DOHH2 (cell line): ENCODE measurements around the gene FPR3.
"Not testable (repeated sequence)": the region's sequence is repeated elsewhere in the genome, so short reads cannot be mapped to it uniquely, and the experiment has no call there.

ENCODE experiments used
- H3F3A ChIP-seq: fragments of 200-600 bp; sonication (generic), shearing (Covaris generic); 2 replicates; pipeline ENCODE4 v1.6.0; 2016; ENCODE audit warnings: antibody characterized with exemption, mild to moderate bottlenecking; ENCODE audit not compliant: control insufficient read depth, insufficient read depth
- H3K27ac ChIP-seq: fragments of 200-600 bp; sonication (generic); 2 replicates; pipeline ENCODE4 v1.5.1; 2014; ENCODE audit warnings: low read depth, mild to moderate bottlenecking, low read length, moderate library complexity
- H3K27me3 ChIP-seq: fragments of 200-600 bp; sonication (generic); 2 replicates; pipeline ENCODE4 v1.6.1; 2014; ENCODE audit warnings: mild to moderate bottlenecking, low read length, mixed read lengths; ENCODE audit not compliant: control insufficient read depth
- H3K36me3 ChIP-seq: fragments of 200-600 bp; sonication (generic); 2 replicates; pipeline ENCODE4 v1.6.1; 2014; ENCODE audit warnings: mild to moderate bottlenecking, low read length, moderate library complexity, mixed read lengths; ENCODE audit not compliant: control insufficient read depth
- H3K4me1 ChIP-seq: fragments of 200-600 bp; sonication (generic); 2 replicates; pipeline ENCODE4 v1.6.1; 2014; ENCODE audit warnings: mild to moderate bottlenecking, low read length, mixed read lengths; ENCODE audit not compliant: control insufficient read depth
- H3K4me2 ChIP-seq: fragments of 200-600 bp; sonication (generic); 2 replicates; pipeline ENCODE4 v1.6.0; 2014; ENCODE audit warnings: mild to moderate bottlenecking, low read length, moderate library complexity
- H3K4me3 ChIP-seq: fragments of 200-600 bp; sonication (generic); 2 replicates; pipeline ENCODE4 v1.5.1; 2014; ENCODE audit warnings: mild to moderate bottlenecking, low read length, mixed read lengths
- H3K79me2 ChIP-seq: fragments of 200-600 bp; sonication (generic); 2 replicates; pipeline ENCODE4 v1.6.1; 2014; ENCODE audit warnings: mild to moderate bottlenecking, low read length, mixed read lengths; ENCODE audit not compliant: control insufficient read depth
- H3K9me2 ChIP-seq: fragments of 200-600 bp; sonication (generic); replicated peaks from 2 replicates; pipeline ENCODE4 v1.6.1; 2014; ENCODE audit warnings: mild to moderate bottlenecking, low read length, mixed read lengths; ENCODE audit not compliant: control insufficient read depth
- H3K9me3 ChIP-seq: fragments of 200-600 bp; sonication (generic); 2 replicates; pipeline ENCODE4 v1.6.1; 2014; ENCODE audit warnings: antibody characterized with exemption, low read length, mixed read lengths; ENCODE audit not compliant: control insufficient read depth, insufficient read depth
- H4K20me1 ChIP-seq: fragments of 200-600 bp; sonication (generic); 2 replicates; pipeline ENCODE4 v1.6.0; 2014; ENCODE audit warnings: low read depth, mild to moderate bottlenecking, antibody characterized with exemption, low read length, moderate library complexity; ENCODE audit not compliant: control insufficient read depth, insufficient read depth
- CTCF ChIP-seq: fragments of 200-600 bp; sonication (generic); IDR thresholded peaks from one replicate; pipeline ENCODE4 v1.5.1; 2014; ENCODE audit warnings: antibody characterized with exemption, mild to moderate bottlenecking, low read depth, low read length; ENCODE audit not compliant: poor library complexity, severe bottlenecking
- EZH2phosphoT487 ChIP-seq: fragments of 200-600 bp; sonication (generic); IDR thresholded peaks from 2 replicates; pipeline ENCODE4 v1.6.1; 2017; ENCODE audit warnings: borderline replicate concordance, mild to moderate bottlenecking, antibody characterized with exemption, low read length, moderate library complexity, mixed read lengths

The FPR3 gene

GRCh38 chr19:51771376-51772130 is 23.4 kb upstream of the FPR3 start:
- Histone ChIP-seq H3K4me2 (no peak overlapping the region), H3K9me2 (no peaks in the 10 kb centered on the region), H3F3A (no peaks in the 10 kb centered on the region), H3K4me3 (no peak overlapping the region), H4K20me1 (no peaks in the 10 kb centered on the region), H3K27ac (no peak overlapping the region), H3K4me1 (no peaks in the 10 kb centered on the region), H3K79me2 (no peaks in the 10 kb centered on the region), H3K9me3 (no peaks in the 10 kb centered on the region), H3K36me3 (no peaks in the 10 kb centered on the region), H3K27me3 (peaks cover 5% of the 10 kb centered on the region; the same call in 1 of the 2 replicates)
- TF ChIP-seq CTCF: no peak
- TF ChIP-seq EZH2phosphoT487: no peak

- Histone ChIP-seq H3K27ac (no peak overlapping the region), H3F3A (no peaks in the 10 kb centered on the region), H3K9me3 (no peaks in the 10 kb centered on the region), H3K27me3 (peaks cover 5% of the 10 kb centered on the region; the same call in 1 of the 2 replicates), H3K4me3 (no peak overlapping the region), H3K36me3 (no peaks in the 10 kb centered on the region), H4K20me1 (no peaks in the 10 kb centered on the region), H3K9me2 (no peaks in the 10 kb centered on the region), H3K79me2 (no peaks in the 10 kb centered on the region), H3K4me2 (no peak overlapping the region), H3K4me1 (no peaks in the 10 kb centered on the region)
- TF ChIP-seq CTCF (no peak), EZH2phosphoT487 (no peak)
These were observed 22.0 kb upstream of the FPR3 start for GRCh38 chr19:51772977-51773376.

- not testable (repeated sequence) for H3F3A ChIP-seq, H3K4me1 ChIP-seq, H3K27me3 ChIP-seq, H3K4me3 ChIP-seq, H3K27ac ChIP-seq, H3K9me2 ChIP-seq, H3K79me2 ChIP-seq, H3K9me3 ChIP-seq, H3K4me2 ChIP-seq, H4K20me1 ChIP-seq, H3K36me3 ChIP-seq
These were observed 18.4 kb upstream of the FPR3 start for GRCh38 chr19:51776561-51776960.

GRCh38 chr19:51777570-51778462 is 17.1 kb upstream of the FPR3 start:
- no peaks in the 10 kb centered on the region for H3K36me3 ChIP-seq
- TF ChIP-seq EZH2phosphoT487 (no peak), CTCF (peak; percentile 80)
- no peaks in the 10 kb centered on the region for H3K79me2 ChIP-seq
- no peaks in the 10 kb centered on the region for H3F3A ChIP-seq
- no peak overlapping the region for H3K4me2 ChIP-seq
- no peaks in the 10 kb centered on the region for H3K4me1 ChIP-seq
- H3K9me2 ChIP-seq: no peaks in the 10 kb centered on the region
- H3K4me3 ChIP-seq: no peak overlapping the region
- H3K27me3 ChIP-seq: peaks cover 8% of the 10 kb centered on the region; the same call in 1 of the 2 replicates
- no peaks in the 10 kb centered on the region for H3K9me3 ChIP-seq
- no peak overlapping the region for H3K27ac ChIP-seq
- no peaks in the 10 kb centered on the region for H4K20me1 ChIP-seq
